Middle frontal gyrus (tissue), 1 donor: Measurements from ENCODE around the gene STKLD1.

ENCODE experiments used
- DNase-seq: peaks from one replicate; pipeline ENCODE4 v3.0.0-alpha.2; 2015; ENCODE audit warnings: low spot score; ENCODE audit errors: extremely low spot score

The STKLD1 gene

DNA sequence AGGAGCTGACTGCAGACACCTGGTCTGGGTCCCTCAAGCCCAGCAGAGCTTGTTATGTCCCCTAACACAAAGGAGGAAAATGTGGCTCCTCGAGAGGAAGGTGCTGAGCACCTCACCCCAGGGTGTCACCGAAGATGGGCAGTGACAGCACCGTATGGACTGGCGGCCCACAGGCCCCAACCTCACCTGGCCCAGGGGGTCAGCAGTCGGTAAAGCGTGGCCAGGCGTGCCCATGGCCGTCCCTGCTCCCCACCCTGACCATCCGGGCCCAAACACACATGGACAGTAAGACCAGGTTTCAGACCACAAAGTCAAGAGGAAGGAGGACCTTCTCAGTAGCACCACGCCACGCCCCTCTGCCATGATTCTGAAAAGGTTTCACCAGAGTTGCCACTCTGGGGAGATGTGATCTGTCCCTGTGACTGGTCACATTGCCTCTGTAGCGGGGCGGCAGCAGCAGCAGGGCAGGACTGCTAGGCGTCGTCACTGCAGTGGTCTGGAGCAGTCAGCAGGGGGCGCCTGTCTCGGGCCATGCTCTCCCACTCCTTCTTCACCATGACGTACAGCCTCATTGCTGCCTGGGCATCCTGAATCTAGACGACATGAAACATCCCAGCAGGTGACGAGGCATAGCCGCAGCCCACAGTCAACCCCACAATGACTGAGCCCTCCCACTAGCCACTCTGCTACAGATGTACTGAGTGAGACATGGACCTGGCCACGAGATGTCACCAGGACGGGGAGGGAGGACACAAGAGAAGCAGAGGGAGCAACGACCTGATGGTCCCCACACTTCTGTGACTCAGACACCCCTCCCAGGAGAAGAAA, 30.5 kb downstream of the STKLD1 start:
- peak; percentile 44 for DNase-seq

GRCh38 chr9:133408042-133408441, 31.9 kb downstream of the STKLD1 start:
- no peak for DNase-seq

DNA sequence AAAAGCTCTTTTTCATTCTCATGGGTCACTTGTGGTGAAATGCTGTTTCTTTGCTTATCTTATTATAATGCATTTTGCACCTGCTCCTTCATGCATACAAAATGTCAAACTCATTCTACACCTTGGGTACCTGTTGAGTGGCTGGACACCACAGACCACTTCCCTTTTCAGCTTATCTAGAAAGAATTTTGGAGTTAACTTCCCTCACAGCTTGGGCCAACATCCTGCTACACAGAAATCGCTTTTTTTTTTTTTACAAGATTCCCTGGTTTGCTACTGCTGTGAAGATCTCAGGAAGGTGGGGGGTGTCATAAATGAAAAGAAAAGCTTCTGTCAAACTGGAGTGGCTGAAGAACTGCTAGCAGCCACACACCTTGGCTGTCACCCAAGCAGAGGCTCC, 39.0 kb downstream of the STKLD1 start:
- DNase-seq: no peak

DNA sequence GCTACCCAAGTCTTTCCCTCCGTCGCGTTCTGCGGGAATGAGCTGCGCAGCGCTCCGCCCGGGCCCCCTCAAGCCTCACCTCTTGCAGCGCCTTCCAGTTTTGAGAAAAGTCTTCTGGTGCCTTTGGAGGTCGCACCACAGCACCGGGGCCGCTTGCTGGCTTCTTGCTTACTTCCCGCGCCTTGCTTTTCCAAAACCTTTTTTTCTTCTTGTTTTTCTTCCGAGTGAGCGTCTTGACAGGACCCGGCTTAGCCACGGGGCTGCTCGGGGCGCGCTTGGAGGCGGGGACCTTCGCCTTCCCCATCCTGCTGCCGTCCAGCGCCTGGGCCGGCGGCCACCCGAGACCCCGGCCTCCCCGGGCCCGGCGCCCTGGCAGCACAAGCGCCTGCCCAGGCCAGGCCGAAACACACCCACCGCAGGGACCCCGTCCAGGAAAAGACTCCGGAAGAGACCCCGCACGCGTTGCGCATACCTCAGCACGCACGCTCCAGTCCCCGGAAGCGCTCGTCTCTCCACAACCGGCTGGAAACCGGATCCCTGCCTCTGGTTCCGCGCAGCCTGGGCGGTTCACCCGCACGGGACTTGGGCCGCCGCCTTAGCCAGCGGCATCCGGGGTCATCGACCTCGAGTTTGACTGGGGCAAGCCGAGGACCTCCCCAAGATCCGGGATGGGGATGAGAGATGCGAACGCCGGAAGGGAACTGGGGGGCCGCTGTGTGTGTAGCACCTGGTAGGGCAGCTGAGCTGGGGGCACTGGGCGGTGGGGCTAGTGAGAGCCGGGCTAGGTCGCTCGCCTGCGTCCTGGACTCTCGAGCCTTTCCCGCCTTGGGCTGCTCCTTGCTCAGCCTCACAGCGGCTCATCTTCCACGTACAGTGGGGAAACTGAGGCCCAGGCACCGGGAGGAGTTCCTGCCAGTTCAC, 41.6 kb downstream of the STKLD1 start, which contains the start of gene REXO4:
REXO4 (minus strand) TSS at position 470 of the 921 bp plus-strand sequence; CDS start at position 304, 166 bp downstream.
- DNase-seq: peak; percentile 15

DNA sequence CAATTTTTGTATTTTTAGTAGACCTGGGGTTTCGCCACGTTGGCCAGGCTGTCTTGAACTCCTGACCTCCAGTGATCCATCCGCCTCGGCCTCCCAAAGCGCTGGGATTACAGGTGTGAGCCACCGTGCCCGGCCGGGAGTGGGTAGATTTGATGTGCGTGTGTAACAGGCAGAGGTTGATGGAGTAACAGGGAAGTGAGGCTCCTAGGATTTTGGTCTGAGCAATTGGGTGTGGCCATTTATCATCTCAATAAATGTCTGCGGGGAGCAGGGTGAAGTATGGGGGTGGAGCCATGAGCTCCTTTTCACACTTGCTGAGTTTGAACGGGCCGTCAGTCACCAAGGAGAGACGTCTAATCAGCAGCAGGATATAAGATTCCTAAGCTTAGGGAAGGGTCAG, 42.8 kb downstream of the STKLD1 start:
- DNase-seq: no peak

- no peak for DNase-seq
Observed at GRCh38 chr9:133420392-133420827, 44.2 kb downstream of the STKLD1 start.

GRCh38 chr9:133421615-133422542, 45.7 kb downstream of the STKLD1 start, which contains the start of gene ADAMTS13:
Gene ADAMTS13, plus strand, starts transcription at chr9:133422367. Its CDS starts 77 bp downstream, at chr9:133422444.
- DNase-seq: no peak

GRCh38 chr9:133423216-133423615, 47.0 kb downstream of the STKLD1 start:
- no peak for DNase-seq

GRCh38 chr9:133424187-133424586, 48.0 kb downstream of the STKLD1 start:
- no peak for DNase-seq

DNA sequence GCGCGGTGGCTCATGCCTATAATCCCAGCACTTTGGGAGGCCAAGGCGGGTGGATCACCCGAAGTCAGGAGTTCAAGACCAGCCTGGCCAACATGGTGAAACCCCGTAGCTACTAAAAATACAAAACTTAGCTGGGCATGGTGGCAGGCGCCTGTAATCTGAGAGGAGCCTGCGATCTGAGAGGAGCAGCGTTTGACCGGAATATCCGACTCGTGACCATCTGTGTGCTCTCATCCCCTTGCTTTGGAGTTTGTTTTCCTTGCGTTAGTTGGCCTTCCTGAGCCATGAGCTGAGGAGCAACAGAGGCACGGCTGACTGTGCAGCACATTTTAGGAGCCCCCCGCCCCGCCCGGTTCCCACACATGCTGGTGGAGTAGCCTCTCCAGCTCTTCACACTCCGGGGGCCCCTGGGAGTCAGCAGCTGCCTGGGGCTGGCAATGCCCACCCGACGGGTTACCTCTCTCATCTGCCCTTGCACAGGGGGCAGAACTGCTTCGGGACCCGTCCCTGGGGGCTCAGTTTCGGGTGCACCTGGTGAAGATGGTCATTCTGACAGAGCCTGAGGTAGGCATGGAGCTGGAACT, 49.0 kb downstream of the STKLD1 start:
- no peak for DNase-seq

DNA sequence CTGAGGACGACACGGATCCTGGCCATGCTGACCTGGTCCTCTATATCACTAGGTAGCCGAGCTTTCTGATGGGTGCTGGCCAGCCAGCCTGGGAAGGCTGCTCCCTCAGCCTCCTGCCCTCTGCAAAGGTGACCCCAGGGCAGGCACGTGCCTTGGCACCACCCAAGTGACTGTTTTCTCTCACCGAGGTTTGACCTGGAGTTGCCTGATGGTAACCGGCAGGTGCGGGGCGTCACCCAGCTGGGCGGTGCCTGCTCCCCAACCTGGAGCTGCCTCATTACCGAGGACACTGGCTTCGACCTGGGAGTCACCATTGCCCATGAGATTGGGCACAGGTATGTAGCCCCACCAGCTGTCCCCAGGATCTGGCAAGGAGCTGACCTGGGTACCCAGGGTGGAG, 49.8 kb downstream of the STKLD1 start:
- no peak for DNase-seq

DNA sequence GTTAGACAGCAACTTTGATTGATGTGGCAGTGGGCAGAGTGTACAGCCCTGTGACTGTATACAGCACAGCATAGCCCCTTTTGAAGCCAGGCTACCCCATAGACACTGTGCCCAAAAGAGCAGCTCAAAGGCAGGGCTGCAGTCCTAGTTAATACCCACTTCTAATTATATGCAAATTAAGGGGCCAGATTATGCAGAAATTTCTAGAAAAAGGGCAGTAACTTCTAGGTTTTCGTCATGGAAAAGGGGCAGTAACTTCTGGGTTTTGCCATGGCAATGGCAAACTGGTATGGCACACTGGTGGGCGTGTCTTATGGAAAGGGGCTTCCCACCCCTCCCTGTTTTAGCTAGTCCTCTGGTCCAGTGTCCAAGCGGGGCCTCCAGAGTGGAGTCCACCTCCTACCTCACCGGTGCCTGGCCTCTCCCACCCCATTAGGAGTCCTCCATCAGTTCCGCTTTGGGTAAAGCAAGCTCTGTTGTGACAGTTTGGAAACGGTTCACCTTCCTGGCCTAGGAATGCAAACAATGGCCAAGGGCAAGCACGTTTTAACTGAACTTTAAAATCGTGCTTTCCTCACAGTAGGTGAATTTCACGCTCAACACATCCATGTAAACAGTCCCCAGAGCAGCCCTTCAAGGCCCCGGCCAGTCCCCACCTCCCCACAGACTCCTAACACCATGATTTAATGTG, 51.6 kb downstream of the STKLD1 start:
- DNase-seq: no peak

DNA sequence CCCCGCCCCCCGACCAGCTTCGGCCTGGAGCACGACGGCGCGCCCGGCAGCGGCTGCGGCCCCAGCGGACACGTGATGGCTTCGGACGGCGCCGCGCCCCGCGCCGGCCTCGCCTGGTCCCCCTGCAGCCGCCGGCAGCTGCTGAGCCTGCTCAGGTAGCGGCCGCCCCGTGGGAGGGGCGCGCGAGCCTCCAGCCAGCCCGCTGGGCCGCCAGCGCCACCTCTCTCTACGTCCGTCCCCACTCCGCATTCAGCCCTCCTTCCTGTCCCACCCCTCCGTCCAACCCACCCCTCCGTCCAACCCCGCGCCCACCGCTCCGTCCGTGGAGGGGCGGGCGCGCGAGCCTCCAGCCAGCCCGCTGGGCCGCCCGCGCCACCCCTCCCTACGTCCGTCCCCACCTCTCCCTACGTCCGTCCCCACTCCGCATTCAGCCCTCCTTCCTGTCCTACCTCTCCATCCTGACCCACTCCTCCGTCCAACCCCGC, 52.5 kb downstream of the STKLD1 start:
- no peak for DNase-seq

DNA sequence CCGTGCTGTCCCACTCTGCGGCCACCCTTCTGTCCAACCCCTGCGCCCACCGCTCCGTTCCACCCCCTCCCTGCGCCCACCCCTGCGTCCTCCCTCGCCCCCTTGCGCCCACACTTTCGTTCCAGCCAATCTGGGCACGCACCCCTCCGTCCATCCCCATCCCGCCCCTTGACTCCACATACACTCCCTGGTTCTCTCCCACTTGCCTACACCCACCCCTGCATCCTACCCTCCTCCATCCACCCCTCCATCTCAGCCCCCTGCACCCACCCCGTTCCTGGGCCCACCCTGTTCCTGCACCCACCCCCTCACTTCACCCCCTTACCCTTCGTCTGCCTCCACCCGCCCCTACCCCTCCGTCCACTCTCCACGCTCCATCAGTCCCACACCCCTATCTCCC, 53.0 kb downstream of the STKLD1 start:
- DNase-seq: no peak

GRCh38 chr9:133429641-133430161, 53.5 kb downstream of the STKLD1 start:
- no peak for DNase-seq

DNA sequence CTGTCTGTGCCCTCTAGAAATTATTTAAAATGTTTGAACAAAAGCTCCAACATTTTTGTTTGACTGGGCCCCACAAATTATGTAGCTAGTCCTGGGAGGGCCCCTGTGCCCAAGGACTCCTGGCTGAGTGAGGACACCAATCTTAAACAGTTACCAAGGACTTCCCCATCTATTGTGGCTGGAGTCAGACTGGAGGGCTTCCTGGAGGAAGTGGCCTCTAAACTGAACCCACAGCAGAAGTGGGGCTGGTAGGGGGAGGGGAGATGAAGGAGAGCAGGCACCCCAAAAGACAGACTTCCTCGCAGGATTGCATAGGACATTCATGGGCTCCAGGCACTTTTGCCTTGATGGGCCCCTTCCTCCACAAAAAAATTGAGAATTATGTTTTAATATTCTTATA, 54.1 kb downstream of the STKLD1 start:
- DNase-seq: no peak

- DNase-seq: no peak
Observed at GRCh38 chr9:133433351-133433843, 57.2 kb downstream of the STKLD1 start.

- DNase-seq: no peak
Observed at GRCh38 chr9:133436681-133437080, 60.5 kb downstream of the STKLD1 start.
